ENCODE results near the gene ATP6V1B1. TPM values are rescaled to one million over a fixed set of nuclear protein-coding genes. Genes with fewer than 3 reads are reported as not detected.

ATP6V1B1 gene
- total RNA-seq, 1 experiment from 2014 or later, result not detected

- H3K36me3 ChIP-seq, result no peaks in the 10 kb centered on the region
- H3K9me3 ChIP-seq (replicated peaks), result no peaks in the 10 kb centered on the region
- no peak overlapping the region for H3K4me3 ChIP-seq
- no peaks in the 10 kb centered on the region for H3K4me1 ChIP-seq (replicated peaks)
- H3K27ac ChIP-seq, result no peak overlapping the region
- peak in 1 of 2 experiments; percentile 34 for DNase-seq (ENCODE audit: low read depth in 1 of 2, low spot score in 2 of 2)
- H3K27me3 ChIP-seq (replicated peaks), result no peaks in the 10 kb centered on the region; the same call in 1 of the 2 replicates
Observed at GRCh38 chr2:70939001-70939838, 3.5 kb downstream of the ATP6V1B1 start.

GRCh38 chr2:70939839-70940580 lies 4.3 kb downstream of the ATP6V1B1 start:
- Histone ChIP-seq H3K27ac (no peak overlapping the region), H3K4me1 (replicated peaks) (no peaks in the 10 kb centered on the region), H3K9me3 (replicated peaks) (no peaks in the 10 kb centered on the region), H3K36me3 (no peaks in the 10 kb centered on the region), H3K4me3 (no peak overlapping the region), H3K27me3 (replicated peaks) (no peaks in the 10 kb centered on the region; the same call in 1 of the 2 replicates)
- no peak for DNase-seq (ENCODE audit: low read depth in 1 of 2, low spot score in 2 of 2)

- Histone ChIP-seq H3K36me3 (no peaks in the 10 kb centered on the region), H3K27ac (no peak overlapping the region), H3K27me3 (replicated peaks) (no peaks in the 10 kb centered on the region; the same call in 1 of the 2 replicates), H3K4me1 (replicated peaks) (no peaks in the 10 kb centered on the region), H3K4me3 (no peak overlapping the region), H3K9me3 (replicated peaks) (no peaks in the 10 kb centered on the region)
- no peak for DNase-seq (ENCODE audit: low read depth in 1 of 2, low spot score in 2 of 2)
Observed at GRCh38 chr2:70941186-70941585, 5.5 kb downstream of the ATP6V1B1 start.

GRCh38 chr2:70941701-70942100 lies 6.0 kb downstream of the ATP6V1B1 start:
- Histone ChIP-seq H3K36me3 (no peaks in the 10 kb centered on the region), H3K4me3 (no peak overlapping the region), H3K27me3 (replicated peaks) (no peaks in the 10 kb centered on the region; the same call in 1 of the 2 replicates), H3K9me3 (replicated peaks) (no peaks in the 10 kb centered on the region), H3K4me1 (replicated peaks) (no peaks in the 10 kb centered on the region), H3K27ac (no peak overlapping the region)
- DNase-seq (ENCODE audit: low read depth in 1 of 2, low spot score in 2 of 2), result no peak

GRCh38 chr2:70942396-70943204 lies 6.9 kb downstream of the ATP6V1B1 start:
- Histone ChIP-seq H3K4me3 (no peak overlapping the region), H3K36me3 (no peaks in the 10 kb centered on the region), H3K27ac (no peak overlapping the region), H3K4me1 (replicated peaks) (peaks cover under 1% of the 10 kb centered on the region; the same call in 1 of the 2 replicates), H3K27me3 (replicated peaks) (no peaks in the 10 kb centered on the region; the same call in 1 of the 2 replicates), H3K9me3 (replicated peaks) (no peaks in the 10 kb centered on the region)
- DNase-seq (ENCODE audit: low read depth in 1 of 2, low spot score in 2 of 2), result no peak

- H3K4me3 ChIP-seq, result no peak overlapping the region
- H3K9me3 ChIP-seq (replicated peaks), result no peaks in the 10 kb centered on the region
- peaks cover 8% of the 10 kb centered on the region; the same call in 1 of the 2 replicates for H3K4me1 ChIP-seq (replicated peaks)
Observed at GRCh38 chr2:70943205-70943871, 7.6 kb downstream of the ATP6V1B1 start.

GRCh38 chr2:70944111-70944690 lies 8.5 kb downstream of the ATP6V1B1 start:
- no peaks in the 10 kb centered on the region for H3K9me3 ChIP-seq (replicated peaks)
- no peaks in the 10 kb centered on the region; the same call in 1 of the 2 replicates for H3K27me3 ChIP-seq (replicated peaks)
- H3K27ac ChIP-seq, result no peak overlapping the region
- H3K4me1 ChIP-seq (replicated peaks), result peaks cover 8% of the 10 kb centered on the region; the same call in 1 of the 2 replicates
- no peak for DNase-seq (ENCODE audit: low read depth in 1 of 2, low spot score in 2 of 2)
- no peak overlapping the region for H3K4me3 ChIP-seq
- H3K36me3 ChIP-seq, result no peaks in the 10 kb centered on the region

More at GRCh38 chr2:70943205-70943871, 7.6 kb downstream of the ATP6V1B1 start:
- Histone ChIP-seq H3K27ac (no peak overlapping the region), H3K27me3 (replicated peaks) (no peaks in the 10 kb centered on the region; the same call in 1 of the 2 replicates), H3K36me3 (no peaks in the 10 kb centered on the region)
- DNase-seq (ENCODE audit: low read depth in 1 of 2, low spot score in 2 of 2), result no peak

- peaks cover 8% of the 10 kb centered on the region; the same call in 1 of the 2 replicates for H3K4me1 ChIP-seq (replicated peaks)
- H3K27me3 ChIP-seq (replicated peaks), result no peaks in the 10 kb centered on the region; the same call in 1 of the 2 replicates
- H3K27ac ChIP-seq, result no peak overlapping the region
- H3K36me3 ChIP-seq, result no peaks in the 10 kb centered on the region
- H3K9me3 ChIP-seq (replicated peaks), result no peaks in the 10 kb centered on the region
- DNase-seq (ENCODE audit: low read depth in 1 of 2, low spot score in 2 of 2), result peak; percentile 24 to 42
- no peak overlapping the region for H3K4me3 ChIP-seq
Observed at GRCh38 chr2:70946832-70947442, 11.2 kb downstream of the ATP6V1B1 start.

- peaks cover 3% of the 10 kb centered on the region; the same call in 1 of the 2 replicates for H3K27me3 ChIP-seq (replicated peaks)
- H3K27ac ChIP-seq, result no peak overlapping the region
- DNase-seq (ENCODE audit: low read depth in 1 of 2, low spot score in 2 of 2), result peak; percentile 7 to 30
- no peak overlapping the region for H3K4me3 ChIP-seq
- no peaks in the 10 kb centered on the region for H3K36me3 ChIP-seq
- H3K4me1 ChIP-seq (replicated peaks), result peaks cover 8% of the 10 kb centered on the region; the same call in 1 of the 2 replicates
- no peaks in the 10 kb centered on the region for H3K9me3 ChIP-seq (replicated peaks)
Observed at GRCh38 chr2:70947556-70948184, 12.0 kb downstream of the ATP6V1B1 start.

- DNase-seq (ENCODE audit: low read depth in 1 of 2, low spot score in 2 of 2), result peak; percentile 55 to 79
Observed at GRCh38 chr2:70948337-70949003, 12.8 kb downstream of the ATP6V1B1 start.

GRCh38 chr2:70949086-70949485 lies 13.4 kb downstream of the ATP6V1B1 start:
- H3K36me3 ChIP-seq, result no peaks in the 10 kb centered on the region
- H3K4me3 ChIP-seq, result no peak overlapping the region
- H3K4me1 ChIP-seq (replicated peaks), result peaks cover 8% of the 10 kb centered on the region; the same call in 1 of the 2 replicates
- H3K27ac ChIP-seq, result no peak overlapping the region
- DNase-seq (ENCODE audit: low read depth in 1 of 2, low spot score in 2 of 2), result no peak
- H3K27me3 ChIP-seq (replicated peaks), result peaks cover 15% of the 10 kb centered on the region
- H3K9me3 ChIP-seq (replicated peaks), result no peaks in the 10 kb centered on the region

More at GRCh38 chr2:70948337-70949003, 12.8 kb downstream of the ATP6V1B1 start:
- Histone ChIP-seq H3K27me3 (replicated peaks) (peaks cover 8% of the 10 kb centered on the region), H3K9me3 (replicated peaks) (no peaks in the 10 kb centered on the region), H3K4me3 (no peak overlapping the region), H3K36me3 (no peaks in the 10 kb centered on the region), H3K27ac (no peak overlapping the region), H3K4me1 (replicated peaks) (peaks cover 8% of the 10 kb centered on the region; the same call in 1 of the 2 replicates)

Measured in SJSA1 (cell line).